ENCODE results near the gene UQCRHL. TPM values are rescaled to one million over a fixed set of nuclear protein-coding genes. Genes with fewer than 3 reads are reported as not detected.

The UQCRHL gene
- total RNA-seq, 1 experiment from 2014 or later, result 4.9 TPM

DNA sequence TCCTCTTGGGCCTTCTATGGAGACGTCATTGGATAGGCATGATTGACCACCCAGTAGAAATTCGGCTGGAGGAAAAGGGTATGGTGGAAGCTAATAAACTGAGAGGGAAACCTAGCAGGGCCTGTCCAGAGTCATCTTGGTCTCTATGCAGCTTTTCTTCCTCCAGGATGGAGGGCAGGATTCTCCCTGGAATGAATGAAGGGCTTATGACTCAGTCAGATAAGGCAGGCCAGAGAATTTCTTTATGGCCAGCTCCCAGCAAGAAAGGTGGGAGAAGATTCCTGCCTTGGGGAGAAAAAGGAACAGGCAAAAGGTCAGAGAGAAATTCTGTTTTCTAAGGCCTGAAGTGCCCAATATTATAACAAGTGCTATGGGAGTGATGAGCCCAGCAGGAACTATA, 31.7 kb downstream of the UQCRHL start:
- Histone ChIP-seq H3K4me3 (no peak overlapping the region), H3F3A (ENCODE audit: insufficient read depth, low read depth) (peaks cover 21% of the 10 kb centered on the region), H3K9me3 (ENCODE audit: insufficient read depth, low read depth) (no peaks in the 10 kb centered on the region), H3K9me2 (ENCODE audit: insufficient read depth) (no peaks in the 10 kb centered on the region), H3K36me3 (ENCODE audit: low read depth) (no peaks in the 10 kb centered on the region), H4K20me1 (ENCODE audit: insufficient read depth) (no peaks in the 10 kb centered on the region), H3K79me2 (ENCODE audit: low read depth) (no peaks in the 10 kb centered on the region), H3K27ac (no peak overlapping the region), H3K27me3 (ENCODE audit: insufficient read depth, low read depth) (no peaks in the 10 kb centered on the region), H3K4me2 (no peak overlapping the region), H3K4me1 (replicated peaks; ENCODE audit: insufficient read depth) (peaks cover 12% of the 10 kb centered on the region), H2AFZ (no peak overlapping the region)
- DNase-seq, result no peak
- no TSS peak for BruUV-seq (replicated peaks)
- TF ChIP-seq CTCF (conservative IDR thresholded peaks at IDR 0.05), result no peak
- no peak for TF ChIP-seq EZH2 (IDR thresholded peaks at IDR 0.05; ENCODE audit: low read depth)
- intact Hi-C loops (cut with micrococcal nuclease; ENCODE audit: unreplicated experiment), result no loop called here
- ChIA-PET POLR2A (ENCODE audit: unreplicated experiment) (no interaction called here), CTCF (no interaction called here)

GRCh38 chr1:15771836-15772515, 35.5 kb downstream of the UQCRHL start:
- Histone ChIP-seq H3K4me2 (no peak overlapping the region), H3K36me3 (ENCODE audit: low read depth) (no peaks in the 10 kb centered on the region; the same call in 1 of the 2 replicates), H3K79me2 (ENCODE audit: low read depth) (no peaks in the 10 kb centered on the region), H3K4me3 (no peak overlapping the region), H3K9me3 (ENCODE audit: insufficient read depth, low read depth) (no peaks in the 10 kb centered on the region), H3K9me2 (ENCODE audit: insufficient read depth) (no peaks in the 10 kb centered on the region), H3K4me1 (replicated peaks; ENCODE audit: insufficient read depth) (no peaks in the 10 kb centered on the region), H4K20me1 (ENCODE audit: insufficient read depth) (no peaks in the 10 kb centered on the region), H3K27me3 (ENCODE audit: insufficient read depth, low read depth) (no peaks in the 10 kb centered on the region), H2AFZ (no peak overlapping the region), H3F3A (ENCODE audit: insufficient read depth, low read depth) (no peaks in the 10 kb centered on the region), H3K27ac (no peak overlapping the region)
- no peak for DNase-seq
- ChIA-PET CTCF (no interaction called here), POLR2A (ENCODE audit: unreplicated experiment) (interaction anchor here (0.6 kb wide), 1 partner anchor 77 kb away, joined by 3 read pairs; no protein-coding TSS in a partner anchor)
- BruUV-seq (replicated peaks), result no TSS peak
- TF ChIP-seq EZH2 (IDR thresholded peaks at IDR 0.05; ENCODE audit: low read depth), result no peak
- TF ChIP-seq CTCF (conservative IDR thresholded peaks at IDR 0.05), result no peak
- intact Hi-C loops (cut with micrococcal nuclease; ENCODE audit: unreplicated experiment), result no loop called here

DNA sequence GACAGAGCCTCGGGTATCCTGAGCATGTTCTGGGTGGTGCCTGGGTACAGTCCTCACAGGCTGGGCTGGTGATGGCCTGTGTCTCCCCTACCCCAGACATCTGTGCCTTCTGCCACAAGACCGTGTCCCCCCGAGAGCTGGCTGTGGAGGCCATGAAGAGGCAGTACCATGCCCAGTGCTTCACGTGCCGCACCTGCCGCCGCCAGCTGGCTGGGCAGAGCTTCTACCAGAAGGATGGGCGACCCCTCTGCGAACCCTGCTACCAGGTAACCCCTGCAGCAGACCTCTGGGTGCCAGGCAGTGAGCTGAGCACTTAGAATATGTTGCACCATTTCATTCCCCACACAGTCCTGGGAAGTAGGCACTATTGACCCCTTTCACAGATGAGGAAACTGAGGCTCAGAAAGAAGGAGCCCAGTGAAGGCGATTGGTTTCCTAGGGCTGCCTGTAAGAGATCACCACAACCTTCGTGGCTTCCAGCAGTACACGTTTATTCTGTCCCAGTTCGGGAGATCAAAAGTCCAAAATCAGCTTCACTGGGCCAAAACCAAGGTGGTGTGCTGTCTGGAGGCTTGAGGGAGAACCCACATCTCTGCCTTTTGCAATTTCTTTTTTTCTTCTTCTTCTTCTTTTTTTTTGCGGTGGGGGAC, 37.0 kb downstream of the UQCRHL start:
- no peak overlapping the region for H2AFZ ChIP-seq
- CTCF ChIA-PET, result no interaction called here
- no peaks in the 10 kb centered on the region for H3K9me3 ChIP-seq (ENCODE audit: insufficient read depth, low read depth)
- H3F3A ChIP-seq (ENCODE audit: insufficient read depth, low read depth), result no peaks in the 10 kb centered on the region
- H3K36me3 ChIP-seq (ENCODE audit: low read depth), result no peaks in the 10 kb centered on the region; the same call in 1 of the 2 replicates
- BruUV-seq (replicated peaks), result no TSS peak
- no peaks in the 10 kb centered on the region for H3K27me3 ChIP-seq (ENCODE audit: insufficient read depth, low read depth)
- DNase-seq, result no peak
- no peak overlapping the region for H3K4me2 ChIP-seq
- intact Hi-C loops (cut with micrococcal nuclease; ENCODE audit: unreplicated experiment), result no loop called here
- no peaks in the 10 kb centered on the region for H4K20me1 ChIP-seq (ENCODE audit: insufficient read depth)
- no peak overlapping the region for H3K27ac ChIP-seq
- TF ChIP-seq EZH2 (IDR thresholded peaks at IDR 0.05; ENCODE audit: low read depth), result no peak
- no peak for TF ChIP-seq CTCF (conservative IDR thresholded peaks at IDR 0.05)
- POLR2A ChIA-PET (ENCODE audit: unreplicated experiment), result no interaction called here
- H3K9me2 ChIP-seq (ENCODE audit: insufficient read depth), result no peaks in the 10 kb centered on the region
- no peak overlapping the region for H3K4me3 ChIP-seq
- no peaks in the 10 kb centered on the region for H3K79me2 ChIP-seq (ENCODE audit: low read depth)
- H3K4me1 ChIP-seq (replicated peaks; ENCODE audit: insufficient read depth), result no peaks in the 10 kb centered on the region
